H1 (cell line): ENCODE data around the gene CRIP1. TPM values are rescaled to one million over a fixed set of nuclear protein-coding genes. Genes with fewer than 3 reads are reported as not detected.
A peak's percentile ranks its signal among the peaks of the same experiment; 100 is the strongest.

Experiments
- CTCF ChIA-PET: fragments of 300-600 bp; sonication (Branson Sonifier 250); formaldehyde crosslinking; loops from one replicate; lab custom pipeline; 2021; ENCODE audit not compliant: partially characterized antibody; lab: Charles Lee
- POLR2A ChIA-PET: fragments of 300-600 bp; sonication (Branson Sonifier 250); formaldehyde crosslinking; loops from one replicate; lab custom pipeline; 2021; ENCODE audit warnings: inconsistent platforms; ENCODE audit not compliant: partially characterized antibody; lab: Charles Lee
- DNase-seq, 2 experiments: peaks; one replicate each; pipeline versions ENCODE4 v3.0.0 to v3.0.0-alpha.2; 2010 to 2022; ENCODE audit warnings: low spot score in 2 of 2, low read depth in 1 of 2, mixed read lengths in 1 of 2
- FAIRE-seq: peaks from 2 replicates; lab custom pipeline; 2011; peaks lifted over from hg19 to GRCh38; lab: Jason Lieb, UNC
- H2AFZ ChIP-seq: 2 replicates; pipeline ENCODE4 v1.8.1; 2012; ENCODE audit warnings: low read length, inconsistent platforms
- H2AK5ac ChIP-seq: 2 replicates; pipeline ENCODE4 v1.6.1; 2013; ENCODE audit warnings: low read depth, low read length
- H2BK120ac ChIP-seq: replicated peaks from 2 replicates; pipeline ENCODE3; 2013; ENCODE audit warnings: low read depth, low read length, inconsistent platforms
- H2BK12ac ChIP-seq: 2 replicates; pipeline ENCODE4 v1.6.1; 2013; ENCODE audit warnings: low read depth, low read length
- H2BK15ac ChIP-seq: 2 replicates; pipeline ENCODE4 v1.6.1; 2013; ENCODE audit warnings: low read length
- H2BK20ac ChIP-seq: 2 replicates; pipeline ENCODE4 v1.6.1; 2013; ENCODE audit warnings: low read length
- H2BK5ac ChIP-seq: 2 replicates; pipeline ENCODE4 v1.6.1; 2013; ENCODE audit warnings: low read depth, low read length
- H3K14ac ChIP-seq: 2 replicates; pipeline ENCODE4 v1.6.1; 2013; ENCODE audit warnings: inconsistent platforms; ENCODE audit not compliant: insufficient read length
- H3K18ac ChIP-seq: 2 replicates; pipeline ENCODE4 v1.6.1; 2013; ENCODE audit warnings: low read length; ENCODE audit errors: extremely low read depth
- H3K23ac ChIP-seq: 2 replicates; pipeline ENCODE4 v1.6.1; 2013; ENCODE audit warnings: inconsistent platforms; ENCODE audit not compliant: insufficient read length
- H3K23me2 ChIP-seq: 2 replicates; pipeline ENCODE4 v1.6.1; 2013; ENCODE audit warnings: low read depth, low read length
- H3K27ac ChIP-seq: 2 replicates; pipeline ENCODE4 v1.6.1; 2011; ENCODE audit warnings: low read depth, low read length, inconsistent platforms
- H3K27me3 ChIP-seq, 4 experiments: replicated peaks in 1 of 4; 1 replicate in 1 of 4; 2 replicates in 3 of 4; pipeline versions ENCODE4 v1.6.1 to v1.8.1; 2011 to 2013; ENCODE audit warnings: low read length in 3 of 4, mild to moderate bottlenecking in 3 of 4, inconsistent platforms in 2 of 4, mixed read lengths in 2 of 4, moderate library complexity in 1 of 4; ENCODE audit not compliant: control insufficient read depth in 3 of 4, insufficient read depth in 3 of 4; ENCODE audit errors: extremely low read depth in 1 of 4
- H3K36me3 ChIP-seq, 4 experiments: 2 replicates each; pipeline versions ENCODE4 v1.6.1 to v1.8.1; 2011 to 2013; ENCODE audit warnings: mild to moderate bottlenecking in 4 of 4, low read length in 3 of 4, moderate library complexity in 2 of 4, control low read depth in 1 of 4, inconsistent platforms in 1 of 4; ENCODE audit not compliant: insufficient read depth in 4 of 4, control insufficient read depth in 2 of 4
- H3K4ac ChIP-seq: replicated peaks from 2 replicates; pipeline ENCODE3; 2013; ENCODE audit warnings: low read length, low read depth, mixed read lengths, inconsistent platforms; ENCODE audit not compliant: insufficient read length
- H3K4me1 ChIP-seq, 4 experiments: replicated peaks in 1 of 4; 1 replicate in 1 of 4; 2 replicates in 3 of 4; pipeline versions ENCODE4 v1.6.1 to v1.8.1; 2011 to 2013; ENCODE audit warnings: low read length in 3 of 4, inconsistent platforms in 2 of 4, mixed read lengths in 1 of 4; ENCODE audit not compliant: insufficient read depth in 4 of 4, control insufficient read depth in 3 of 4
- H3K4me2 ChIP-seq, 2 experiments: 2 replicates each; pipeline versions ENCODE4 v1.6.1 to v1.8.1; 2011 to 2013; ENCODE audit warnings: low read depth in 2 of 2, low read length in 2 of 2, control low read depth in 1 of 2, inconsistent platforms in 1 of 2, mild to moderate bottlenecking in 1 of 2; ENCODE audit not compliant: insufficient read depth in 1 of 2
- H3K4me3 ChIP-seq, 4 experiments: fragments of 200-600, 300-600 bp in 1 of 4; sonication (generic), shearing (Covaris generic), sonication (Bioruptor Twin) in 1 of 4; 2 replicates each; pipeline versions ENCODE4 v1.5.1 to v1.8.1; 2011 to 2016; ENCODE audit warnings: low read length in 4 of 4, low read depth in 3 of 4, control low read depth in 2 of 4, inconsistent platforms in 2 of 4, mild to moderate bottlenecking in 2 of 4, mixed read lengths in 1 of 4, moderate library complexity in 1 of 4; ENCODE audit not compliant: insufficient read depth in 2 of 4; ENCODE audit errors: extremely low read depth in 1 of 4
- H3K56ac ChIP-seq: replicated peaks from 2 replicates; pipeline ENCODE3; 2013; ENCODE audit warnings: low read depth, mild to moderate bottlenecking, mixed read lengths, low read length, inconsistent platforms; ENCODE audit not compliant: insufficient read length
- H3K79me1 ChIP-seq: 2 replicates; pipeline ENCODE4 v1.6.1; 2013; ENCODE audit warnings: low read depth, low read length, control low read depth
- H3K79me2 ChIP-seq, 2 experiments: 2 replicates each; pipeline versions ENCODE4 v1.6.1 to v1.8.1; 2012 to 2013; ENCODE audit warnings: low read length in 2 of 2, mild to moderate bottlenecking in 2 of 2, inconsistent platforms in 1 of 2; ENCODE audit not compliant: insufficient read depth in 2 of 2, control insufficient read depth in 1 of 2
- H3K9ac ChIP-seq, 4 experiments: replicated peaks in 1 of 4; 1 replicate in 1 of 4; 2 replicates in 3 of 4; pipeline versions ENCODE4 v1.6.1 to v1.8.1; 2011 to 2013; ENCODE audit warnings: low read depth in 3 of 4, low read length in 3 of 4, control low read depth in 2 of 4, mild to moderate bottlenecking in 2 of 4, moderate library complexity in 2 of 4, inconsistent platforms in 1 of 4; ENCODE audit errors: extremely low read depth in 1 of 4
- H3K9me3 ChIP-seq, 2 experiments: 2 replicates each; pipeline versions ENCODE4 v1.6.1 to v1.8.1; 2012 to 2013; ENCODE audit warnings: mild to moderate bottlenecking in 2 of 2, moderate library complexity in 2 of 2, control low read depth in 1 of 2, inconsistent platforms in 1 of 2, low read depth in 1 of 2, low read length in 1 of 2, mixed read lengths in 1 of 2; ENCODE audit not compliant: insufficient read depth in 2 of 2
- H4K20me1 ChIP-seq, 2 experiments: replicated peaks in 1 of 2; 2 replicates each; pipeline versions ENCODE3 to v1.8.1; 2011 to 2013; ENCODE audit warnings: inconsistent platforms in 2 of 2, low read length in 2 of 2, mild to moderate bottlenecking in 1 of 2; ENCODE audit not compliant: insufficient read depth in 2 of 2, control insufficient read depth in 1 of 2
- H4K5ac ChIP-seq: 2 replicates; pipeline ENCODE4 v1.6.1; 2013; ENCODE audit warnings: low read length, low read depth, mixed read lengths, inconsistent platforms; ENCODE audit not compliant: insufficient read length
- H4K8ac ChIP-seq: 2 replicates; pipeline ENCODE4 v1.8.0; 2013; ENCODE audit warnings: mild to moderate bottlenecking, moderate library complexity, low read length, inconsistent platforms; ENCODE audit not compliant: insufficient read depth; ENCODE audit errors: extremely low read depth
- H4K91ac ChIP-seq: replicated peaks from 2 replicates; pipeline ENCODE3; 2013; ENCODE audit warnings: low read length, mixed read lengths, inconsistent platforms; ENCODE audit not compliant: insufficient read length
- BACH1 ChIP-seq: IDR thresholded peaks from 2 replicates; pipeline ENCODE4 v1.6.1; 2012; ENCODE audit warnings: low read length, improper control_type of control experiment
- BCL11A ChIP-seq, 2 experiments: IDR thresholded peaks; one replicate each; pipeline ENCODE4 v1.6.1; 2011; ENCODE audit warnings: low read depth in 2 of 2, low read length in 2 of 2, mild to moderate bottlenecking in 2 of 2
- CEBPB ChIP-seq: IDR thresholded peaks from 2 replicates; pipeline ENCODE4 v1.6.1; 2012; ENCODE audit warnings: low read depth, low read length
- GABPA ChIP-seq: IDR thresholded peaks from 2 replicates; pipeline ENCODE4 v1.6.1; 2011; ENCODE audit warnings: mild to moderate bottlenecking, low read length, moderate library complexity, borderline replicate concordance; ENCODE audit not compliant: insufficient read depth
- KDM1A ChIP-seq: fragments of 200-600, 300-600 bp; sonication (generic); IDR thresholded peaks from 2 replicates; pipeline ENCODE4 v1.7.1; 2016; ENCODE audit warnings: mild to moderate bottlenecking, low read length, borderline replicate concordance
- NANOG ChIP-seq: IDR thresholded peaks from 2 replicates; pipeline ENCODE4 v1.6.1; 2011; ENCODE audit warnings: low read length, low read depth, mild to moderate bottlenecking, inconsistent platforms; ENCODE audit not compliant: insufficient read depth, poor library complexity, severe bottlenecking
- RNF2 ChIP-seq: fragments of 200-900, 300-1000 bp; sonication (generic); IDR thresholded peaks from 2 replicates; pipeline ENCODE4 v1.7.1; 2016; ENCODE audit warnings: borderline replicate concordance, low read depth, mild to moderate bottlenecking, antibody characterized with exemption, low read length; ENCODE audit not compliant: poor library complexity, severe bottlenecking; ENCODE audit errors: missing control alignments
- WGBS, 2 experiments: shearing (Covaris generic) in 1 of 2; methylation state at CpG; one replicate each; pipeline versions ENCODE4 v1.1.6 to v1.1.7; 2013 to 2015; ENCODE audit warnings: low lambda C conversion rate in 2 of 2, mixed read lengths in 2 of 2, inconsistent platforms in 1 of 2, low coverage in 1 of 2, missing lambda C conversion rate in 1 of 2; ENCODE audit not compliant: insufficient replicate concordance in 2 of 2, insufficient coverage in 1 of 2, insufficient read length in 1 of 2; ENCODE audit errors: extremely low coverage in 1 of 2, missing lambda C conversion rate in 1 of 2; 5-methylcytosine and 5-hydroxymethylcytosine counted together
- polyA plus RNA-seq, 7 experiments: library from polyadenylated mRNA; depleted of rRNA in 3 of 7; stranded (reverse) in 5 of 7; unstranded in 2 of 7; fragments of >200 nt in 5 of 7; fragments of 200-250 nt in 2 of 7; gene quantifications; 1 replicate in 5 of 7; 2 replicates in 1 of 7; 4 replicates in 1 of 7; pipeline versions ENCODE4 v1.2.1 to v1.2.3, GENCODE V29; 2011 to 2013; ENCODE audit warnings: missing spikeins in 2 of 7, mixed read lengths in 2 of 7
- total RNA-seq: library from RNA; stranded (reverse); fragmentation: NEBNext Ultra II Directional; extraction: Animal tissue kit (Norgen Biotek cat#: 25700); gene quantifications from 2 replicates; pipeline ENCODE4 v1.2.1, GENCODE V29; 2021

Gene CRIP1
- total and polyA plus RNA-seq, 2 of the 8 experiments (the other 6 are each of a cell fraction or from before 2014, with no cell fraction given), result 1.2 to 2.2 TPM

GRCh38 chr14:105490572-105491365 is 4.1 kb downstream of the CRIP1 start, which contains the start of gene TEDC1:
TSS of gene TEDC1 (plus strand) at chr14:105491246. CDS start at chr14:105491376, 130 bp downstream.
- Histone ChIP-seq H3K14ac (no peak within 1 kb of the TSS), H2BK15ac (no peak within 1 kb of the TSS), H3K23me2 (peaks cover 9% of the 10 kb centered on the region; the same call in 1 of the 2 replicates), H3K9me3 (no peaks in the 10 kb centered on the region), H3K79me1 (no peaks in the 10 kb centered on the region), H3K27ac (peak within 1 kb of the TSS; percentile 73; the same call in 1 of the 2 replicates), H2BK120ac (no peak within 1 kb of the TSS), H3K36me3 (no peaks in the 10 kb centered on the region; a peak in 2 of 8 replicates), H4K5ac (no peak within 1 kb of the TSS), H3K4me1 (peaks cover 0 to 20% (median 5%) of the 10 kb centered on the region in 4 experiments; a peak in 5 of 7 replicates), H4K8ac (peak within 1 kb of the TSS; percentile 71), H2BK12ac (no peak within 1 kb of the TSS), H3K4ac (no peak within 1 kb of the TSS), H2BK20ac (no peak within 1 kb of the TSS), H2BK5ac (no peak within 1 kb of the TSS), H3K4me2 (peak within 1 kb of the TSS; percentile 37 to 100), H3K18ac (no peak within 1 kb of the TSS; the same call in none of the 2 replicates), H2AFZ (no peak within 1 kb of the TSS), H3K27me3 (peaks cover 25 to 33% (median 32%) of the 10 kb centered on the region in 4 experiments), H3K56ac (no peak within 1 kb of the TSS), H4K20me1 (peaks cover 0 to 12% of the 10 kb centered on the region in 2 experiments), H3K79me2 (no peaks in the 10 kb centered on the region), H3K23ac (no peak within 1 kb of the TSS), H3K9ac (peak within 1 kb of the TSS in 3 of 4 experiments; percentile 63 to 85 (median 70); a peak in 5 of 7 replicates), H3K4me3 (peak within 1 kb of the TSS; percentile 37 to 91 (median 70)), H2AK5ac (no peak within 1 kb of the TSS), H4K91ac (no peak within 1 kb of the TSS)
- peak; percentile 77 for FAIRE-seq
- 6% methylated on average over 54 of the region's 94 CpGs; no CpG with 5 or more reads in 1 of the 2 experiments for WGBS, 2 experiments
- CTCF ChIA-PET, result interaction anchor here (0.9 to 2.6 kb wide), 14 partner anchors 10 to 709 kb away, joined by 3 to 33 read pairs (median 6); partner anchors contain the start of gene PACS2
- DNase-seq, result peak; percentile 90 to 92
- POLR2A ChIA-PET, result interaction anchor here (0.8 to 2.8 kb wide), 4 partner anchors 10 to 18 kb away, joined by 3 to 9 read pairs (median 6); no protein-coding TSS in a partner anchor
- TF ChIP-seq CEBPB (no peak), NANOG (no peak), KDM1A (no peak), BACH1 (no peak), GABPA (peak; percentile 93), RNF2 (no peak), BCL11A (IDR thresholded peaks at IDR 0.05; ENCODE audit: low read depth in 2 of 2, low read length in 2 of 2) (no peak)
